GM12878 (cell line): ENCODE data around the gene NUDT9. TPM values are rescaled to one million over a fixed set of nuclear protein-coding genes. Genes with fewer than 3 reads are reported as not detected.
"Not testable (repeated sequence)": the region's sequence is repeated elsewhere in the genome, so short reads cannot be mapped to it uniquely, and the experiment has no call there.

Experiments
- ATAC-seq: fragments of 200-7000 bp; cut with Tn5 transposase; 3 replicates; pipeline ENCODE4 v1.9.1; 2020; ENCODE audit warnings: mild to moderate bottlenecking, moderate library complexity
- BruUV-seq: library from RNA; stranded (reverse); fragments of 400-500 nt; replicated peaks from 2 replicates; lab custom pipeline; 2021; lab: Mats Ljungman, UMichigan
- CTCF ChIA-PET: fragments of 300-600 bp; sonication (Branson Sonifier 250); formaldehyde crosslinking; extraction: SDS; loops from one replicate; lab custom pipeline; 2021; ENCODE audit warnings: inconsistent platforms; lab: Yijun Ruan, JAX
- POLR2A ChIA-PET: fragments of 350-600 bp; formaldehyde crosslinking; extraction: SDS; loops from one replicate; lab custom pipeline; 2021; ENCODE audit warnings: inconsistent platforms; lab: Charles Lee
- RAD21 ChIA-PET: fragments of 300-600 bp; sonication (Branson Sonifier 250); formaldehyde crosslinking; loops from one replicate; lab custom pipeline; 2023; ENCODE audit warnings: antibody characterized with exemption; ENCODE audit not compliant: unreplicated experiment; lab: Charles Lee
- SMC1A ChIA-PET: fragments of 300-600 bp; sonication (Branson Sonifier 250); formaldehyde crosslinking; loops from one replicate; lab custom pipeline; 2023; ENCODE audit not compliant: unreplicated experiment, uncharacterized antibody; lab: Charles Lee
- DNase-seq: peaks from one replicate; pipeline ENCODE4 v3.0.0-alpha.2; 2011; ENCODE audit warnings: low read depth, low spot score
- FAIRE-seq: peaks from 3 replicates; lab custom pipeline; 2011; peaks lifted over from hg19 to GRCh38; lab: Jason Lieb, UNC
- H2AFZ ChIP-seq: 2 replicates; pipeline ENCODE4 v1.6.0; 2011; ENCODE audit warnings: low read depth, low read length, control low read depth; ENCODE audit not compliant: control insufficient read depth
- H3K27ac ChIP-seq: 2 replicates; pipeline ENCODE4 v1.5.1; 2011; ENCODE audit warnings: control low read depth; ENCODE audit not compliant: control insufficient read depth, insufficient read depth
- H3K27me3 ChIP-seq, 2 experiments: replicated peaks in 1 of 2; 2 replicates each; pipeline versions ENCODE4 v1.6.0 to v1.6.1; 2011; ENCODE audit warnings: low read length in 1 of 2; ENCODE audit not compliant: control insufficient read depth in 2 of 2, insufficient read depth in 2 of 2
- H3K36me3 ChIP-seq, 2 experiments: 2 replicates each; pipeline ENCODE4 v1.5.1; 2011; ENCODE audit warnings: low read length in 1 of 2; ENCODE audit not compliant: control insufficient read depth in 2 of 2, insufficient read depth in 2 of 2
- H3K4me1 ChIP-seq: 2 replicates; pipeline ENCODE4 v1.6.1; 2011; ENCODE audit warnings: mild to moderate bottlenecking, low read length, moderate library complexity, mixed read lengths; ENCODE audit not compliant: control insufficient read depth, insufficient read depth
- H3K4me2 ChIP-seq: 2 replicates; pipeline ENCODE4 v1.6.0; 2011; ENCODE audit warnings: control low read depth; ENCODE audit not compliant: control insufficient read depth, insufficient read depth
- H3K4me3 ChIP-seq: fragments of 200-600 bp; sonication (generic); 2 replicates; pipeline ENCODE4 v1.5.1; 2016
- H3K79me2 ChIP-seq: 2 replicates; pipeline ENCODE4 v1.6.0; 2011; ENCODE audit warnings: low read length; ENCODE audit not compliant: control insufficient read depth, insufficient read depth
- H3K9ac ChIP-seq: 2 replicates; pipeline ENCODE4 v1.8.0; 2011; ENCODE audit warnings: low read length, control low read depth, mixed read lengths; ENCODE audit not compliant: control insufficient read depth, insufficient read depth
- H3K9me3 ChIP-seq: replicated peaks from 3 replicates; pipeline ENCODE4 v1.5.1; 2011; ENCODE audit warnings: mild to moderate bottlenecking, low read length; ENCODE audit not compliant: control insufficient read depth, insufficient read depth
- H4K20me1 ChIP-seq: 2 replicates; pipeline ENCODE4 v1.6.0; 2011; ENCODE audit not compliant: control insufficient read depth, insufficient read depth
- ASH2L ChIP-seq: fragments of 300-600, 200-600 bp; sonication (generic); IDR thresholded peaks from 2 replicates; pipeline ENCODE4 v1.6.1; 2017; ENCODE audit warnings: low read depth, mild to moderate bottlenecking, borderline replicate concordance
- ATF7 ChIP-seq: fragments of 450-650 bp; IDR thresholded peaks from 2 replicates; pipeline ENCODE4 v1.6.1; 2016; ENCODE audit warnings: low read depth, mild to moderate bottlenecking
- CBX5 ChIP-seq: sonication (generic); IDR thresholded peaks from 2 replicates; pipeline ENCODE4 v1.6.1; 2016; ENCODE audit warnings: low read depth, moderate library complexity, mild to moderate bottlenecking, inconsistent platforms
- FOXK2 ChIP-seq: fragments of 450-650 bp; IDR thresholded peaks from 2 replicates; pipeline ENCODE4 v1.6.1; 2017; ENCODE audit warnings: mild to moderate bottlenecking, moderate library complexity
- LARP7 ChIP-seq: fragments of 450-650 bp; IDR thresholded peaks from 2 replicates; pipeline ENCODE4 v1.6.1; 2017; ENCODE audit warnings: mild to moderate bottlenecking
- SMAD1 ChIP-seq: fragments of 450-650 bp; IDR thresholded peaks from 2 replicates; pipeline ENCODE4 v1.6.1; 2018; ENCODE audit warnings: mild to moderate bottlenecking, low read depth; ENCODE audit not compliant: partially characterized antibody
- SRF ChIP-seq, 2 experiments: IDR thresholded peaks; 2 replicates each; pipeline ENCODE4 v1.6.1; 2011; ENCODE audit warnings: low read depth in 2 of 2, low read length in 2 of 2, mild to moderate bottlenecking in 1 of 2, moderate library complexity in 1 of 2
- TBL1XR1 ChIP-seq: IDR thresholded peaks from 2 replicates; pipeline ENCODE4 v1.6.1; 2012; ENCODE audit warnings: low read depth, low read length, improper control_type of control experiment
- TCF7 ChIP-seq: IDR thresholded peaks from 2 replicates; pipeline ENCODE4 v1.6.1; 2014; ENCODE audit warnings: antibody characterized with exemption, borderline replicate concordance
- WGBS: methylation state at CpG from one replicate; pipeline ENCODE4 v1.1.6; 2016; ENCODE audit warnings: low lambda C conversion rate; ENCODE audit not compliant: insufficient replicate concordance, insufficient coverage; ENCODE audit errors: missing lambda C conversion rate; 5-methylcytosine and 5-hydroxymethylcytosine counted together
- in situ Hi-C: fragments of 300-500 bp; cut with MboI; formaldehyde crosslinking; loops from 9 replicates; pipeline ENCODE4 v1.14.3; 2018; ENCODE audit warnings: mixed read lengths
- intact Hi-C: fragments of 100-400 bp; cut with micrococcal nuclease; formaldehyde crosslinking; loops from one replicate; pipeline ENCODE4 v1.14.2; 2022; ENCODE audit not compliant: unreplicated experiment
- polyA plus RNA-seq, 11 experiments: library from polyadenylated mRNA; depleted of rRNA in 4 of 11; unstranded in 6 of 11; stranded (reverse) in 5 of 11; fragments of >200 nt; fragmentation: Nextera tagmentation in 4 of 11; fragmentation: Illumina TruSeq in 1 of 11; extraction: Ambion mirVana in 4 of 11; extraction: Trizol in 1 of 11; gene quantifications; 1 replicate in 1 of 11; 2 replicates in 10 of 11; pipeline versions ENCODE4 v1.2.1 to v1.2.3, GENCODE V29; 2011 to 2016; ENCODE audit warnings: inconsistent platforms in 2 of 11, missing spikeins in 2 of 11, low read depth in 1 of 11
- total RNA-seq, 4 experiments: library from RNA; depleted of rRNA in 3 of 4; stranded (reverse); fragments of >200 nt in 3 of 4; fragmentation: Illumina TruSeq in 1 of 4; extraction: Trizol in 1 of 4; gene quantifications; 2 replicates each; pipeline versions ENCODE4 v1.2.1 to v1.2.3, GENCODE V29; 2013 to 2021
- TF ChIP-seq, protein P1 (sequence below): fragments of 450-650 bp; formaldehyde crosslinking; IDR thresholded peaks from 2 replicates; pipeline ENCODE4 v1.4.0; 2022; ENCODE audit warnings: mild to moderate bottlenecking, moderate library complexity
- TF ChIP-seq, protein P2 (sequence below): fragments of 450-650 bp; IDR thresholded peaks from 2 replicates; pipeline ENCODE4 v1.6.1; 2016; ENCODE audit warnings: mild to moderate bottlenecking
- TF ChIP-seq, protein P3 (sequence below): fragments of 450-650 bp; IDR thresholded peaks from 2 replicates; pipeline ENCODE4 v1.6.1; 2017; ENCODE audit warnings: mild to moderate bottlenecking, low read depth, inconsistent platforms; ENCODE audit not compliant: poor library complexity, severe bottlenecking

Gene NUDT9
- total and polyA plus RNA-seq, 10 of the 15 experiments (the other 5 are each of a cell fraction or from before 2014, with no cell fraction given): 8.4 to 28.3 (median 14.6) TPM

DNA sequence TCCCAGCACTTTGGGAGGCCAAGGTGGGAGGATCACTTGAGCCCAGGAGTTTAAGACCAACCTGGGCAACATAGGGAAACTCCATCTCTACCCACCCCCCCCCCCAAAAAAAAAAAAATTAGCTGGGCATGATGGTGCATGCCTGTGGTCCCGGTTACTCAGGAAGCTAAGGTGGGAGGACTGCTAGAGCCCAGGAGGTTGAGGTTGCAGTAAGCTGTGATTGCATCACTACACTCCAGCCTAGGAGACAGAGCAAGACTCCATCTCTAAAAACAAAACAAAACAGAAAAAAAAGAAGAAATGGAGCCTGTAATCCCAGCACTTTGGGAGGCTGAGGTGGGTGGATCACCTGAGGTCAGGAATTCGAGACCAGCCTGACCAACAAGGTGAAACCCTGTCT lies 69.5 kb downstream of the NUDT9 start:
- SMC1A ChIA-PET, H3K27me3 ChIP-seq, FAIRE-seq, CTCF ChIA-PET, H3K4me3 ChIP-seq, H3K79me2 ChIP-seq, H3K9ac ChIP-seq, intact Hi-C loops, H2AFZ ChIP-seq, ATAC-seq, H3K9me3 ChIP-seq, DNase-seq, BruUV-seq, RAD21 ChIA-PET, H3K27ac ChIP-seq, H3K4me1 ChIP-seq, POLR2A ChIA-PET, H4K20me1 ChIP-seq, H3K36me3 ChIP-seq, H3K4me2 ChIP-seq: not testable (repeated sequence)
- 48% methylated on average over 2 of the region's 2 CpGs for WGBS
- in situ Hi-C loops: loop anchor here (10.0 kb wide), 1 partner anchor 353 kb away; no protein-coding TSS in a partner anchor

DNA sequence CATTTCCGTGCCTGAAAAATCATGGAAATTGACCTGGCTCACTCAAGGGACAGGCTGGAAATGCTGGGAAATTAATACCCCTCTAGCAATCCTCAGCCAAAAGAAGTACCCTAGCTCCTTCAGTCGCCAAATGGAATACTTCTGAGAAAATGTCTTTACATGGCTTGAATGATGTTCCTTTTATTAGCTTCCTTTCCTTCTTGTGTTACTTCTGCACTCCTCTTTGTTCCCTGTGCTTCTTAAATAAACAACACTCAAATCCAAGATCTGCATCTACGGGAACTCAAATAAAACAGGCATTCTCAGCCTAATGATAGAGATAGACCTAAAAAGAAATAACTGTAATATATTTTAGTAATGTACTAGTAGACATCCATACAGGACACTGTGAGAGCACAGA lies 70.7 kb downstream of the NUDT9 start:
- H3K4me2 ChIP-seq: no peak overlapping the region
- TF ChIP-seq TCF7 (no peak), SMAD1 (no peak), ASH2L (no peak), ATF7 (no peak), TBL1XR1 (no peak), LARP7 (no peak), CBX5 (no peak), FOXK2 (no peak), SRF (IDR thresholded peaks at IDR 0.05; ENCODE audit: low read depth in 2 of 2, low read length in 2 of 2) (no peak)
- TF ChIP-seq, protein P1, sequence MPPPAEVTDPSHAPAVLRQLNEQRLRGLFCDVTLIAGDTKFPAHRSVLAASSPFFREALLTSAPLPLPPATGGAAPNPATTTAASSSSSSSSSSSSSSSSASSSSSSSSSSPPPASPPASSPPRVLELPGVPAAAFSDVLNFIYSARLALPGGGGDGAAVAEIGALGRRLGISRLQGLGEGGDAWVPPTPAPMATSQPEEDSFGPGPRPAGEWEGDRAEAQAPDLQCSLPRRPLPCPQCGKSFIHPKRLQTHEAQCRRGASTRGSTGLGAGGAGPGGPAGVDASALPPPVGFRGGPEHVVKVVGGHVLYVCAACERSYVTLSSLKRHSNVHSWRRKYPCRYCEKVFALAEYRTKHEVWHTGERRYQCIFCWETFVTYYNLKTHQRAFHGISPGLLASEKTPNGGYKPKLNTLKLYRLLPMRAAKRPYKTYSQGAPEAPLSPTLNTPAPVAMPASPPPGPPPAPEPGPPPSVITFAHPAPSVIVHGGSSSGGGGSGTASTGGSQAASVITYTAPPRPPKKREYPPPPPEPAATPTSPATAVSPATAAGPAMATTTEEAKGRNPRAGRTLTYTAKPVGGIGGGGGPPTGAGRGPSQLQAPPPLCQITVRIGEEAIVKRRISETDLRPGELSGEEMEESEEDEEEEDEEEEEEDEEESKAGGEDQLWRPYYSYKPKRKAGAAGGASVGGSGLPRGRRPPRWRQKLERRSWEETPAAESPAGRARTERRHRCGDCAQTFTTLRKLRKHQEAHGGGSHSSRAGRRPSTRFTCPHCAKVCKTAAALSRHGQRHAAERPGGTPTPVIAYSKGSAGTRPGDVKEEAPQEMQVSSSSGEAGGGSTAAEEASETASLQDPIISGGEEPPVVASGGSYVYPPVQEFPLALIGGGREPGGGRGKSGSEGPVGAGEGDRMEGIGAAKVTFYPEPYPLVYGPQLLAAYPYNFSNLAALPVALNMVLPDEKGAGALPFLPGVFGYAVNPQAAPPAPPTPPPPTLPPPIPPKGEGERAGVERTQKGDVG (CRISPR knock-in tag): no peak
- TF ChIP-seq, protein P2, sequence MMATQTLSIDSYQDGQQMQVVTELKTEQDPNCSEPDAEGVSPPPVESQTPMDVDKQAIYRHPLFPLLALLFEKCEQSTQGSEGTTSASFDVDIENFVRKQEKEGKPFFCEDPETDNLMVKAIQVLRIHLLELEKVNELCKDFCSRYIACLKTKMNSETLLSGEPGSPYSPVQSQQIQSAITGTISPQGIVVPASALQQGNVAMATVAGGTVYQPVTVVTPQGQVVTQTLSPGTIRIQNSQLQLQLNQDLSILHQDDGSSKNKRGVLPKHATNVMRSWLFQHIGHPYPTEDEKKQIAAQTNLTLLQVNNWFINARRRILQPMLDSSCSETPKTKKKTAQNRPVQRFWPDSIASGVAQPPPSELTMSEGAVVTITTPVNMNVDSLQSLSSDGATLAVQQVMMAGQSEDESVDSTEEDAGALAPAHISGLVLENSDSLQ: no peak
- TF ChIP-seq, protein P3, sequence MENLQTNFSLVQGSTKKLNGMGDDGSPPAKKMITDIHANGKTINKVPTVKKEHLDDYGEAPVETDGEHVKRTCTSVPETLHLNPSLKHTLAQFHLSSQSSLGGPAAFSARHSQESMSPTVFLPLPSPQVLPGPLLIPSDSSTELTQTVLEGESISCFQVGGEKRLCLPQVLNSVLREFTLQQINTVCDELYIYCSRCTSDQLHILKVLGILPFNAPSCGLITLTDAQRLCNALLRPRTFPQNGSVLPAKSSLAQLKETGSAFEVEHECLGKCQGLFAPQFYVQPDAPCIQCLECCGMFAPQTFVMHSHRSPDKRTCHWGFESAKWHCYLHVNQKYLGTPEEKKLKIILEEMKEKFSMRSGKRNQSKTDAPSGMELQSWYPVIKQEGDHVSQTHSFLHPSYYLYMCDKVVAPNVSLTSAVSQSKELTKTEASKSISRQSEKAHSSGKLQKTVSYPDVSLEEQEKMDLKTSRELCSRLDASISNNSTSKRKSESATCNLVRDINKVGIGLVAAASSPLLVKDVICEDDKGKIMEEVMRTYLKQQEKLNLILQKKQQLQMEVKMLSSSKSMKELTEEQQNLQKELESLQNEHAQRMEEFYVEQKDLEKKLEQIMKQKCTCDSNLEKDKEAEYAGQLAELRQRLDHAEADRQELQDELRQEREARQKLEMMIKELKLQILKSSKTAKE: no peak

More for the DNA sequence above, 70.7 kb downstream of the NUDT9 start:
- intact Hi-C loops (no loop called here), in situ Hi-C loops (loop anchor here (10.0 kb wide), 1 partner anchor 352 kb away; no protein-coding TSS in a partner anchor)
- no peak for DNase-seq
- RAD21 ChIA-PET: no interaction called here
- no peak for FAIRE-seq
- Histone ChIP-seq H3K9ac (no peak overlapping the region), H3K4me1 (no peaks in the 10 kb centered on the region), H3K27ac (no peak overlapping the region), H3K79me2 (no peaks in the 10 kb centered on the region), H3K36me3 (no peaks in the 10 kb centered on the region), H3K27me3 (no peaks in the 10 kb centered on the region), H2AFZ (no peak overlapping the region), H3K9me3 (no peaks in the 10 kb centered on the region; the same call in 2 of the 3 replicates), H4K20me1 (no peaks in the 10 kb centered on the region), H3K4me3 (no peak overlapping the region)
- WGBS: 71% methylated on average over 3 of the region's 3 CpGs
- SMC1A ChIA-PET: no interaction called here
- POLR2A ChIA-PET: no interaction called here
- BruUV-seq: no TSS peak
- no peak for ATAC-seq
- CTCF ChIA-PET: interaction anchor here (0.9 kb wide), 1 partner anchor 25 kb away, joined by 3 read pairs; no protein-coding TSS in a partner anchor
